ENCODE data around the gene FXR1. TPM values are rescaled to one million over a fixed set of nuclear protein-coding genes. Genes with fewer than 3 reads are reported as not detected.
"Not testable (repeated sequence)": the region's sequence is repeated elsewhere in the genome, so short reads cannot be mapped to it uniquely, and the experiment has no call there.

The FXR1 gene
- total RNA-seq, 2 donors from 2014 or later = 57.6 to 64.7 TPM

DNA sequence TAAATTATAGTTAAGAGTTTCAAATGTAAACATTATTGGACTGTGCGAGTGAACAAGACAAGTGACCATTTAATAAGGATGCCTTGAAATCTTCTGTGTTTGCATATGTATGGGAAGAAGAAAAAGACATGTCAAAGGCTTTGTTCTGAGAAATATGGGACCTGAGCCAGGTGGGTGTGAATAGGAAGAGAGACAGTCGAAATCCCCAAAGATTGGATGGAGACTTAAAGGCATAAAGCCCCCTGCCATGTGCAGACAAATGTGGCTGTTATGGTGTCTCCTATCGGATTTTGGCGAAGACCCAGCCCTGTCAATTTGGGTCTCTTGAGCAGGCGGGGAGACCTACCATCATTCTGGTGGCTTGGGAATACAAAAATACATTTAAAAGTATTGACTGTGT is 16.9 kb downstream of the FXR1 start:
- intact Hi-C loops (cut with DNase I, micrococcal nuclease) = no loop called here

DNA sequence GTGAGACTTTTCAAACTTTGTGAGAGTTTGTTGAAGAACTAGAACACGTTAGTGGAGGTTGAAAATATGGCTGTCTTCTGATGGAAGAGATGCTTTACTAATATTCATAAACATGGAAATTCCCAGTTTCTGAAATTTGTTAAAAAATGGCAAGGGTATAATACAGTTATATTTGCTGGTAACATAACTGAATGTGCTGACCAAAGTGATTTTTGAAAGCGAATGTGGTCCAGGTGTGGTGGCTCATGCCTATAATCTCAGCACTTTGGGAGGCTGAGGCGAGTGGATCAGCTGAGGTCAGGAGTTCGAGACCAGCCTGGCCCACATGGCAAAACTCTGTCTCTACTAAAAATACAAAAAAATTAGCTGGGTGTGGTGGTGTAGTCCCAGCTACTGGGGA is 18.1 kb downstream of the FXR1 start:
- ATAC-seq = no peak
- intact Hi-C loops (cut with DNase I, micrococcal nuclease) = no loop called here
- no peak for DNase-seq

More for the DNA sequence above, 16.9 kb downstream of the FXR1 start:
- DNase-seq (no peak), ATAC-seq (no peak)

DNA sequence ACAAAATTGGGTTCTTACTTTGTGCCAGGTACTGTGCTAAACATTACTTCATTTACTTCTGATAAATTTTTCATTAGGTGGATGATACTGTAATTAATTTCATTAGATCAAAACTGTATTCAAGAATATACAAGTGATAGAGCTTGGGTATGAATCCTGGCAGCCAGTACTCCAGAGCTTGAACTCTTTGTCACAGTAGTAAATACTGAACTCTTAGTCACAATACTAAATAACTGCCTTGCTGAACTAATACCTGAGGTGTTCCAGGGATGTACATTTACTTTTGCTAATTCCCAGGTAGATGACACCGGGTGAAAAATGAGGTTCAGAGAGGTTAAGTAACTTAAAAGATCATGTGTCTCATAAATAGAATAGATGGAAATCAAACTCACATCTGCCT is 20.3 kb downstream of the FXR1 start:
- DNase-seq (no peak), ATAC-seq (no peak)
- intact Hi-C loops (cut with DNase I, micrococcal nuclease) = no loop called here

DNA sequence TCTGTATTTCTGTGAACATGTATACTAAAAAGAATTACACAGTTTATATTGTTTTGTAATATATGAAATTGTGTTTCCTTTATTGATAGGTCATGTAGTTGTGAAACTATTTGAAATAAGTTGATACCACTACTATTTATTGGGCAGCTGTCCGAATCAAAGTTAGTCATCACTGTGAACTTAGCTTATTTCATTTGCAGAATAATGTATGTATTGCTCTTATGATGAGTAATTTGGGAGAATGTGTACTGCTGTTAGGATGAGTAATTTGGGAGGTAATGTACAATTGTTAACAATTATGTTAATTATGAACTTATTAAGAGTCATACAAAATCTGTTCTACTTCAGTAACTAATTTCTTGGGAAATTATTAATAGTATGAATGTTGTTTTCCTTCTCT is 22.2 kb downstream of the FXR1 start:
- ATAC-seq = no peak
- no peak for DNase-seq
- intact Hi-C loops (cut with DNase I, micrococcal nuclease) = no loop called here

DNA sequence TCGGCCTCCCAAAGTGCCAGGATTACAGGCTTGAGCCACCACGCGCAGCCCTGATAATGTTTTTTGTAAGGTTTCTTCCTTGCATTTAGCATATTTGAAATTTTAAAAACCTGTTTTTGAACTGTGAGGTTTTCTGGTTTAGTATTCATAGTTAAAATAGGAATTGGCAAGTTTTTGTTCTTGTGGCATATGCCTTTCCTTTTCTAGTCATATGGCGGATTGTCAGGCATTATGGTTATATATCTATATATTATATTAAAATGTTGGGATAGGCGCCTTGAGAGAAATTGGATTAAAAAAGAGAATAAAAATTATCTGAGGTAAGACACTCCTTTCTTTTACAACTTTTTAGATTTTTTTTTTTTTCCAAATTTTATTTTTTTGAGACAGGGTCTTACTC is 28.4 kb downstream of the FXR1 start:
- ATAC-seq (no peak), DNase-seq (no peak)
- intact Hi-C loops (cut with DNase I, micrococcal nuclease) = no loop called here

DNA sequence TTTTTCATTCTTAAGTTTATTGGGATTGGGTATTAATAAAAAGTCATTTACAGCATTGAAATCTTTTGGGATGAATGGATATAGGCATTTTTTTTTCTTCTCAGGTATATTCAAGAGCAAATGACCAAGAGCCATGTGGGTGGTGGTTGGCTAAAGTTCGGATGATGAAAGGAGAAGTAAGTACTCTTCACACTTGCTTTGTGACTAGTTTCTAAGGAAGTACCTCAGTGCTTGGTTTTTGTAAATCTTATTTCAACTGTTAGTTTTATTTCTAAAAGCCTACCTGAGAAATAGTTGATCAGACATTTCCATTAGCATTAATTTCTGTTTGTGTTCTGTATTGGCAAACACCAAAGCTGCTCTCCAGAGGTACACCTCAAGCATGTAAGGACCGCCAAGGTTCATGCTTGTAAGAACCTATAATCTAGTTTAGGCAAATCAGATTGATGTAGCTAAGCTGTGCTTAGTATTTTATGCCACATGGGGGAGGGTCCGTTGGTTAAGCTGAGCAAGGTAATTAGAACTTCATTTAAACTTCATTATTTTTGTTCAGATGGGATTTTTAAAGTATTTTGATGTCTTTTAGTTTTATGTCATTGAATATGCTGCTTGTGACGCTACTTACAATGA is 35.4 kb downstream of the FXR1 start:
- ATAC-seq (no peak), DNase-seq (no peak)
- intact Hi-C loops (cut with DNase I, micrococcal nuclease) = no loop called here

DNA sequence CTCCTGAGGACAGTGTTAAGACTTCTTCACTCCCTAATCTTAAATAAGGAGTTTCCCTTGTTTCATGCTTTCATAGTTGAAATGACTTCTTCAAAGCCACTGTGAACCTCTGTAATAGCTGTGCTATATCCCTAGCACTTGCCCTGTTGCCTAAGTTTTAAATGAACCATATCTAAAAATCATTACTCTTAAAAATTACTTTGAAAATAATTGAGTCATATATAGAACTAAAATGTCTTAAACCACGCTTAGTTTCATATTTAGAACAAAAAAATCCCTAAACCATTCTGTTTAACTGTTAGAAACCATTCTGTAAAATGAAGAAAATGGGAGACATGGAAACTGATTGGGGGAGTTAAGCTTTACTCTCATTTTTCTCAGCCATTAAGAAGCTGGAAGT is 47.2 kb downstream of the FXR1 start:
- intact Hi-C loops (cut with DNase I, micrococcal nuclease) = no loop called here
- ATAC-seq (no peak), DNase-seq (no peak)

DNA sequence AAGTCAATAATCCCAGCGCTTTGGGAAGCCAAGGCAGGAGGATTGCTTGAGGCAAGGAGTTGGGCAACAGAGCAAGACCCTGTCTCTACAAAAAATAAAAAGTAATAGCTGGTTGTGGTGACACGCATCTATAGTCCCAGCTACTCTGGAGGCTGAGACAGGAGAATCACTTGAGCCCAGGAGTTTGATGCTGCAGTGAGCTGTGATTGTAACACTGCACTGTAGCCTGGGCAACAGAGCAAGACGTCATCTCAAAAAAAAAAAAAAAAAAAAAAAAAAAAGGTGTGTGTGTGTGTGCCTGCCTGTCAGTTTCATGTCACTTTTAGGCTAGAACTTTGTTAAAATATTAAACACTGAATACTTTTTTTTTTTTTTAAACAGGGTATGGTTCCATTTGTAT is 48.6 kb downstream of the FXR1 start:
- intact Hi-C loops (cut with DNase I, micrococcal nuclease) = no loop called here
- ATAC-seq = no peak
- DNase-seq = no peak

DNA sequence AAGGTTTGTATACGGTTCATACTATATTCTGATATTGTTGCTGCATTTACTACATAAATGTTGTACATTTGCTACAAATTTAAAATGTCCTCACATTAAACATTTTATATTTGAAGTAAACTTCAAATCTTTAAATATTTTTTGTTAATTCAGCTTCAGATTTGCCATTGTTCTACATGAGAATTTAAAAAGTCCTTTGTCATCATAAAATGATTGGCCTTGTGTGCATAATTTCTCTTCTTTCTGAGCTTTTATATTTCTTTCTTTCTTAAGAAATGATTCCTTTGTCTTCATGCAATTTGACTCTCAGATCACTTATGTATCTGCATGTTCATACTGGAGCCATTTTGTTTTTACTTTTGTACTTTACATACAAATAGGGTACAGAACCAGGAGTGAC is 49.1 kb downstream of the FXR1 start:
- ATAC-seq (no peak), DNase-seq (no peak)
- intact Hi-C loops (cut with DNase I, micrococcal nuclease) = no loop called here

DNA sequence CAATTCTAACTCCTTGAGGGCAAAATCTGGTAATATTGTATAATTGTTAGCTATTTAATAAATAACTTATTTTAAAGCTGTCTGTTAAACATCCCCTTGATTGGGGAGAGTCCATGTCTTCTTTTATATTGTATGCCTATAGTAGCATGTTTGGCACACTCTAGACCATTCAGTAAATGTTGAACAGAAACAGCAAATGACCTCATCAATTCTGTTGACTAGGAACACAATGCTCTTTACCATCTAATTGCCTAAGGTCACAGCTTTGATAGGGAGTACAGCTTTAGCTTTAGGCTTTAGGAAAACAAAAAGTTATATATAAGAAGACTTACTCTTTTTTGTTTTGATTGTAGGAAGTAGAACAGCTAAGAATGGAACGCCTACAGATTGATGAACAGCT is 50.1 kb downstream of the FXR1 start:
- DNase-seq = no peak
- ATAC-seq = no peak
- intact Hi-C loops (cut with DNase I, micrococcal nuclease) = no loop called here

DNA sequence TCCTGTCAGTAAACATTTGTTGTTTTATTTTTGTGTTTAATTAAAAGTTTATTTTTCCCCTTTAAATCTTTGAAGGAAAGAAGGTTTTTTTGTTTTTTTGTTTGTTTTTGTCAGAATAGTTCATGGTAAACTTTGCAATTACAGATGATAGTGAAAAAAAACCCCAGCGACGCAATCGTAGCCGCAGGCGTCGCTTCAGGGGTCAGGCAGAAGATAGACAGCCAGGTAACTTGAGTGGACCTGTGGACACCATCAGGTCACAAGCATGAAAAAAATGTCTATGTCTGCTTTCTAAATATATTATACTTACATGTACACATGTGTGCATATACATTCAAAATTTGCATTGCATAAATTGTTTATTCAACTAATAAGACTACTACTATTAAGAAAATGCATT is 58.5 kb downstream of the FXR1 start:
- intact Hi-C loops (cut with DNase I, micrococcal nuclease) = no loop called here
- no peak for DNase-seq
- no peak for ATAC-seq

DNA sequence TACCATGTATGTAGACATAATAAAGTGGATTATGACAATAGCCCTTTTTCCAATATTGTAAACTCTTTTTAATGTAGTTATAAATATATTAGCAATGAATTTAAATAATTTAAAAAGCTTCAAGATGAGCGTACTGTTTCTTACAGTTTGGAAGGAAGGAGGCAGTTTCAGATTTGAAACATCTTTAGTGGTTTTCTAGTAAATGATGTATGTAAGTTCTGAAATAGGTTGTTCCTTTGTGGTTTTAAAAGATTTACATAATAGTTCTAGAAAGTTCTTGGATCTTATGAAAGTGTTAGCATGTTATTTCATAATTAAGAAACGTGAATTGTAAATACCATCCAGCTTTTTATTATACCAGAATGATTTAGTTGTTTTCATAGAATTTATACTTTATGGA is 61.1 kb downstream of the FXR1 start:
- ATAC-seq = no peak
- DNase-seq = no peak
- intact Hi-C loops (cut with DNase I, micrococcal nuclease) = no loop called here

DNA sequence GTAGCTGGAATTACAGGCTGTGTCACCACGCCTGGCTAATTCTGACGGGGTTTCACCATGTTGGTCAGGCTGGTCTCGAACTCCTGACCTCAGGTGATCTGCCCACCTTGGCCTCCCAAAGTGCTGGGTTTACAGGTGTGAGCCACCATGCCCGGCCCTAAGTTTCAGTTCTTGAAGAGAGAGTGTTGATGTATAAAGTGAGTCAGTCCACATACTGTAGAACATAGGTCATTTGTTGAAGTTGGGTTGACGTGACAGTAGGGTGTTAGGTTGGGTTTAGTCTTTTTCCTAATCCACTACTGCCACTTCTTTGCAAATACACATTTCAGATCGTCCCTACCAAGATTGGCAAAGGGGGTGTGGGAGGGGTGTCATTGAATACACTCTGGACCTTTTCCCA is 61.8 kb downstream of the FXR1 start:
- no peak for DNase-seq
- intact Hi-C loops (cut with DNase I, micrococcal nuclease) = no loop called here
- ATAC-seq = no peak

DNA sequence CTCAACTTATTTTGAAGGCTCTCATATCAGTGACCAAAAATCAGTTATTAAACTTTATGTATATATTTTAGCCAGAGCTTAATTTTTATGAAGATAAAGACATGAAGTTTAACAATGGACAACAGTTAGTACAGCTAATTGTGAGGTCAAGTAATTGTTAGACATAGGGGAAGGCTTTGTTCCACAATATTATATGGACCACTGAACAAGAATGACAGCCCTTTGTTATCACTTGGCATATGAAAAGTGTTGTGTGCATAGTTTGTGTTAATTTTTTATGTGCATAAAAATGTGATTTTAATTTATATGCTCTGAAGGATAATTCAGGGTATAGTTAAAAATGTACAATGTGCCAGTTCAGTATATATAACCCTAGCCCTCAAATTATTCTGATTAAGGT is 65.0 kb downstream of the FXR1 start:
- intact Hi-C loops (cut with DNase I, micrococcal nuclease) = no loop called here
- ATAC-seq = no peak
- no peak for DNase-seq

DNA sequence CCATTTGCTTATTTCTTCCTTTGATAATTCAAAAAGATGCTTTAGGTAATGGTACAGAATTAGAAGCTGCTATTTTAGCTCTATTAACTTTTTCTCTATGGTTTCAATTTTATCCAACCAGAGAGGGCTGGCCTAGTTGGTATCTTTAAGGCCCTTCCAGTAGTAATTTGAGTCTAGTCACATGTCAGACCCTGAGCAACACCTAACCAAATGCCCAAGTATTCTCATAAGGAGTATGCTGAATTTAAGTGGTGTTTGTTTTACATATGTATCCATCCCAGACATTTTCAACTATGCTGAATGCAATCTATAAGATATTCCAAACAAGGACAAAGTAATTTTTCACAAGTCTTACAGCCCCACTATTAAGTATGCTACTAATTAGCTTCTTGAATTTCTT is 67.5 kb downstream of the FXR1 start:
- intact Hi-C loops (cut with DNase I, micrococcal nuclease) = no loop called here
- ATAC-seq (no peak), DNase-seq (no peak)

DNA sequence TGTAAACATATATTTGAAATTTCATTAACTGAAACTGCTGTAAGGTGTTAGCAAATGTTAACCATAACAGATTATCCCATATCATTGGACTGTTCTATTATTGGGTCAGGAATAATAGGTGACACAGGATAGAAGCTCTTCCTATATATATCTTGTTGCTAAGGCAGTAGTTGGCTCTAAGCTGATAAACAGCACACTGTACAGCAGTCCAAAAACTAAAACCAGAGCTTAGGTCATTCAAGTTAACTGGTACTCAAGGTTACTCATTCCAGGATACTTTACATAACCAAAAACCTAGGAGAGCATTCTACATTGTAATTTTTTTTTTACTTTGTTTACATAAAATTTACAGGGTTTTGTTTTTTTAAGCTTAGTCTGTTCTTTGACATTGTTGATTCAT is 68.1 kb downstream of the FXR1 start:
- intact Hi-C loops (cut with DNase I, micrococcal nuclease) = no loop called here
- ATAC-seq (no peak), DNase-seq (no peak)

DNA sequence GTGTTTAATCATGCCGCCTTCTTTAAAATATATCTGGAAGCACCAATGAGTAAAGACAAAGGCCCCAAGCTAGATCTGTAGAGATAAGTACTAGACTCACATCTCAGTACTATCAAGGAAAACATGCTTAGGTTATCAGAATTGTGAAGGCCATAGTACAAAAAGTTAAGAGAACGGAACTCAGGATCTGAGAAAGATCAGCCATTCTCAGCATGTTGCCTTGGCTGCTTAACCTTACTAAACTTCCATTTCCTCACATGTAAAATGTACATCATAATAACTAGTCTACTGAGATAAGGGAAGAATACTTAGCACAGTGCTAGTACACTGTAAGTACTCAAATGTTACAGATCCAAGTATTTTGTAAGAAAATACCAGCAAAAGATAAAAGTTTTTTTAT is 69.4 kb downstream of the FXR1 start:
- DNase-seq (no peak), ATAC-seq (no peak)
- intact Hi-C loops (cut with DNase I, micrococcal nuclease) = no loop called here

DNA sequence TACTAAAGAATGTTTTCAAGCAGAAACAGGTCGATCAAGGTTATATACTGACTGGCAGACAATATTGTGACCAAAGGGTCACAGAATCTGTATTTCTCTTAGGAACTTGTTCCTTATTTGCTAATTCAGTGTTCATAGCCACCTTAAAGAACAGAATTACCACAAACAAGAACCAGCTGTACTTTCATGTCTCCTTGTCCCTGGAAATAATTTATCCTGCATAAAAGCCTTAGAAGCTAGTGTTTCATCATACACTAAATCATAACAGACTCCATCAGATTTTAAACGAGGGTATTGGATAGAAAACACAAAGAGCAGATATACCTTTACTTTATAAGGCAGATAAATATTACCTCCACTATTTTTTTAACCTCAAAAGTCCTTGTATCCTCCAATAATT is 70.7 kb downstream of the FXR1 start:
- intact Hi-C loops (cut with DNase I, micrococcal nuclease) = no loop called here
- ATAC-seq = no peak
- no peak for DNase-seq

DNA sequence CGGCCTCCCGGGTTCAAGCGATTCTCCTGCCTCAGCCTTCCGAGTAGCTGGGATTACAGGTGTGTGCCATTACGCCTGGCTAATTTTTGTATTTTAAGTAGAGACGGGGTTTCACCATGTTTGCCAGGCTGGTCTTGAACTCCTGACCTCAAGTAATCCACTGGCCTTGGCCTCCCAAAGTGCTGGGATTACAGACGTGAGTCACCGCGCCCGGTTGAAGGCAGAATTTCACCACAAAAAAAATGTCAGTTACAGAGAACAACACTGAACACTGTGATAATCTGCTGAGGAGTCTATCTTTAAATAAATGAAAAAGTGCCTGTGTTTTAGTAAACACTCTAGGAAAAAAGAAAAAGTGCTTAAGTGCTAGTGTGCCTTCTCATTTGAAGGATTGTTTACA is 73.9 kb downstream of the FXR1 start:
- intact Hi-C loops (cut with DNase I, micrococcal nuclease); ATAC-seq; DNase-seq: not testable (repeated sequence)

DNA sequence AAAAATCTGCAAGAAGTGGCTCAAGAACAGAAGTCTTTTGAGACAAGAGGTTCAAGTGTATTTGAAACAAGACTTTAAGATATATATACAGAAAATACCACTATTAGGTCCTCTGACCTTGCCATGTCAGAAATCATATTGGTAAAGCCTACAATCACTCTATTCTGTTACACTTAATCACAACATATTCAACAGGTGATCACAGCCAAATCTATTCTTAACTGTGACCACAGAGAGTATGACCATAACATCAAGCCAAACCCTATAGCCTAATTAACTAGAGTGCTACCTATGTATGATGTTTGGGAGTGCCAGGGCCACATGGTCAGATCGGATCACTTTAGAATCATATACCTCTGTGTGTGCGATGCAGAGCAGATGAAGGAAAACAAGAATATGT is 74.9 kb downstream of the FXR1 start:
- no peak for ATAC-seq
- intact Hi-C loops (cut with DNase I, micrococcal nuclease) = no loop called here
- DNase-seq = no peak

DNA sequence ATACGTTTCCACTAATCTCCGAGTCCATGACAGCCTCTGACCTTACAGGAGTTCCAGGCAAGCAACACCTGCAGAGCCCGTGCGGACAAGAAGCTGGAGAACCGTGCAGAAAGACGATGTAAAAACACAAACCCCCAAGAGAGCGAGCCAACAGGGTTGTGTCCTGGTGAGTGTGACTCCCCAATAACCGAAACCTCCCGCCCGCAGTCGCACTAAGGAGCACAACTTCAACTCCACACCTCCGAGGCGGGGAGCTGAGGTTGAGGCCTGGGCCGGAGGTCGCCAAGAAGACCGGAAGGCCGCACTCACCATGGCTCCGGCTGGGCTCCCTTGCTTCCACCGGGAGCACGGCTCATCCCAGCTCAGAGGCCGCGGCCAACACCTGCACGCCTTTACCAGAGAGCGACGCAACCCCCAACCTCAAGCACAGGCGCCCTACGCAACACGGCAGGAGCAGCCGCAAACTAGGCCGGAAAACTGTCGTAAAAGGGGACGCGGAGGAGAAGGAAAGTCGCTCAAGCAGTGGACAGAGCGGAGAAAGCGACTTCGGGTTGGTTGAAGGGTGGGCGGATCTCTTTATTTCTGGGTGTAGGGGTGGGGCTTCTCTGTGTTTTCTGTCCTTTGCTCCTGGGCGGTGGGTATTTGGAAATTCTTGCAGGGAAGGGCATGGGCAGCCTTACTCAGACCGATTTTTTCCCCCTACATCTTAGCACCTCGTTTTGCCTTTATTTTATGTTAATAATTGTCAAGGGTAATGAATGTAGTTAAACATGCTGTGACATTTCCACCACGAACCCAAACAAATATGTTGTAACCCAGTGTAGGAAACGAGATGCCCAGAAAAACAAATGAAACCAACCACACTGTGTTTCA is 77.1 kb downstream of the FXR1 start, which contains the start of gene DNAJC19:
Gene DNAJC19 (minus strand): TSS at position 446 of the 873 bp plus-strand sequence. CDS start 134 bp downstream, at position 312.
- DNase-seq (peak; percentile 91 to 96), ATAC-seq (peak; percentile 98)
- intact Hi-C loops (cut with DNase I, micrococcal nuclease) = no loop called here
